Measurements from ENCODE around the gene ATP2B3.

ATP2B3 gene

DNA sequence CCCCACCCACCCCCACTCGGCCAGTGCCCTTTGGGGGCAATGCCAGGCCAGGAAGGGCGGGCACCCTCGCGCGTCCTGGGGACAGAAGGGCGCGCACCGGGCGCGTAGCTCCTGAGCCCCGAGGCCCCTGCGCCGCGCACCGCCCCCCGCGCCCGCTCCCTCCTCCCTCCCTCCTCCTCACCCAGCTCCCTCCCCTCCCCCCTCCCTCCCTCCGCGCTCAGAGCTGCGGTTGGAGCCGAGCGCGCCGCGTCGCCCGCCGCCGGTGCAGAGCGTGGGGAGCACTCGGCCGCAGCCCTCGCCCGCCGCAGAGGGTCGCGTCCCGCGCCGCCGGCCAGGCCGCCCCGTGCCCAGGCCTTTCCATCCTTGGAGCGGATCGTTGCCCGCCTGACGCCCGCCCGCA lies at the start of gene ATP2B3:
ATP2B3 (plus strand) TSS at position 220 of the 400 bp plus-strand sequence. CDS start 18,606 bp downstream, outside the sequence.
- no peak for DNase-seq (ENCODE audit: low spot score)

DNA sequence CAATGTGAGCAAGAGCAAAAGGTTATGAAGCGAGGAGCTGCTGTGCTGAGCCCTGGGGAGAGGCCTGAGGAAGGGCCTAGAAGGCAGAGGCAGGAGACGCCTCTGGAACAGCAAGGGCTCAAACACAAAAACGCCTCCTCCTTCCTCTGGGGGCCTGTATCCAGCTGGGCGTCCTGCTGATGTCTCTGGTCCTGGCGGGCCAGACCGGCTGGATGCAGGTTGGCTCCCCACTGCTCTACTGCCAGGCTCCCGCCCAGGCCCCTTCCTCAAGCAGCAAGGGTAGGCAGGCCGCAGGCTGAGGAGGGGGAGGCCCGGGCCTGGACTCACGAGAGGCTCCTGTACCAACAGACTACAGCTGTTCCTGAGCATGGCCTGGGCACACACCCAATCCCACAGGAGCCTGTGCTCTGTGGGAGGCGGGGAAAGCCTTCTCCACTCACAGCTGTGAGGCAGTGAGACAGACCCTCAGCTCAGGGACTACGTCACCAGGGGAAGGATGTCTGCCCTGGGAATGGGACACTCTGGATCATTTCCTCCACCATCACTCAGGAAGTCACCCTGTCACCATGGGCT lies 49.3 kb upstream of the ATP2B3 start:
- DNase-seq (ENCODE audit: low spot score): no peak

DNA sequence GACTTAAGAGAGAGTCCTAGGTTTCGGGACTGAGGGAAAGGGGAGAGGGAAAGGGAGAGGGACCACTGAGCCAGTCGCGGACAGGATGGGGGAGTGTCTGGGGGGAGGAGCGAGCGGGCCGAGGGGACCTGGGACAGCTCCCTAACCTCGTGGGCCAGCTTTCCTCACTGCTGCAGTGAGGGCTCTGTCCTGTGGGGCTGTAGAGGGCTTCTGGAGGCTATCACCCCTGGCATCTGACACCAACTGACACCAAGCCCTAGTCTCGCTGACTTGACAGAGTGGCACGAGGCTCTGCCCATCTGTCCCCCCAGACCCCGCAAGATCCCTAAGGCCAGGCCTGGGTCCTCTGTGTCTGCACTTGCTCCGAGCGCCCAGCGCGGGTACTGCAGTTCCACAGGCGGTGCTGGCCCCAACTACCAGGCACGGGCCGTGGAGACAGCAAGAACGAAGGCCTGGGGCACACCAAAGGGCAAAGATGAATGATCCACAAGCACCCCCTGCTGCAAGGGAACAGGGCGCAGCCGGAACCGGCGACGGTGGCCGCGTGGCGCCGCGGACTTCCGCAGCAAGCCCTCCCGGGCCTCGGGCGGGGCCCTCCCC lies 47.5 kb upstream of the ATP2B3 start:
- DNase-seq (ENCODE audit: low spot score): peak; percentile 58

DNA sequence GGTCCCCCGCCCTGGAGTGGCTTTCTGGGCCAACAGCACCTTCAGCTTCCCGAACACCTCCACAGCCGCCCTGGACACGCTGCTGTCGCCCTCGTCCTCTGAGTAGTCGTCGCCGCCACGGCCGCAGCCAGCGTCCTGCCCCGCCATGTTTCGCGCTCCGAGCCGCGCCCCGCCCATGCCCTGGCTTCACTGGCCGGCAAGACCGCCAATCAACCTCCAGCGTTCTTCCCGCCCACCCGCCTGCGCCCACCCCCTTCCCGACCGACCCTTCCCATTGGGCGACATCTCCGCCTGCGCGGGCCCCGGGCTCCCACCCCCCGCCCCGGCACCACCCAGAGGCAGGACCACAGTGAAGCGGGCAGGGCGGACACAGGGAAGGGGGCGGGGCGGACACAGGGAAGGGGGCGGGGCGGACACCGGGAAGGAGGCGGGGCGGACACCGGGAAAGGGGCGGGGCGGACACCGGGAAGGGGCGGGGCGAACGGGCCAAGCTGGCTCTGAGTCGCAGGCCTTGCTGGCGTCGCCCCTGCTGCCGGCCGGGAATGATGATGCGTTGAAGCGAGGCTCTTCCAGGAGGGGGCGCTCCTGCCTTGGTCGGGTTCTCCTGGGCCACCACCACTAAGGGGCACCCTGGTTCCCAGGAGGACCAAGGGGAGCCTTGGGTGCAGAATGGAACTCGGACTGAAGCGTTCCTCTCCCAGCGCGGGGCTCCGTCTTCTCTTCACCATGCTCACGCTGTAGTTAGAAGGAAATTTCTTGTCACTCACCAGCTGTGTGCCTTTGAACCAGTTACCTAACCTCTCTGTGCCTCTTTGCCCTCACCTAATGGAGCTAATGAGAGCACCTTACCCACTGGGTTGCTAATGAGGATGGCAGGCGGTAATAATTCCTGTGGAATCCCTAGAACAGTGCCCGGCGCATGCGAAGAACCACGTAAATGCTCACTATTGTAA lies 46.8 kb upstream of the ATP2B3 start, which contains the start of gene HAUS7:
HAUS7 (minus strand) TSS at position 166 of the 953 bp plus-strand sequence; CDS start at position 147, 19 bp downstream.
- peak; percentile 83 for DNase-seq (ENCODE audit: low spot score)

DNA sequence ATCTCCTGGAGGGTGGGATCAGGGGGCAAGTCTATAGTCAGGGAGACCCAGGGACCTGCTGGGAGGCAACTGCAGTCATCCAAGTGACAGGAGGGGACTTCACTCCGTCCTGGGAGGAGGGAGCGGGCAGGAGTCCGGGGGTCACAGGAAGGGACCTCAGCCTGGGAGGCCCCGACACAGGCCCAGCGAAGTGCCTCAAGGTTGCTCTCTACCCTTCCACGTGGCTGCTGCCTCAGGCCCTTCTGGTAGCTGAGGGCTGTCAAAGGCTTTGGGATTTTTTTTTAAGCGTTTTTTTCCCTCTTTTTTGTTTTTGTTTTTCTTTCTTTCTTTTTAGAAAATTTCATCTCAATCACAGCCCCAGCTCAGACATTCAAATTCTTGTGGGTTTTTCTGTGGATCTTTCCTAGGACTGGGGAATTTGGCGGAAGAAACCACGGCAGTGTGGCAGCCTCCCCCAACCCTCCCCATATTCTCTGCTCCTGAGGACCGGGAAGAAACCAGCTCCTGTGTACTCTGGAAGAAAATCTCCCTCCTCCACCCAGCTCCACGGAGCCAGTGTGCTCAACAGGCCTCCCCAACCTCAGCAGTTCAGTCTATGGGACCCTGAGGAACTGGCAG lies 45.7 kb upstream of the ATP2B3 start:
- DNase-seq (ENCODE audit: low spot score): no peak

DNA sequence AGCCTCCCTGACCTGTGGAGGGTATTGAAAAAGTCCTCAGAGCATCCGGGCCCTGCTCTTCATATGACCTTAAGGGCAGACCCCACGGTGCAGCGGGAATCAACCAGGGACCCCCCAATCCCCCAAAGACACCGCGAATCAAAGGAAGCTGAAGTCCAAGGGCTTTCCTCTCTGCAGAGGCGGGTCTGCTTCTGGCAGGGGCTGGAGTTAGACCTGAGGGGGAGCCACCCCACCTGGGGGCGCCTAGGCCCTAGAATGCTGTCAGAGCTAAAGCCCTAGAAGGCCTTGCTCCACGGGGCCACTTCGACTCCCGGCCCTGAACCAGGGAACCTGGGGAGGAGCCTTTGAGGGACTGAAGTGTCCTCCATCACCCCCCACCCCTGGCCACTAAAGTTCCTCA lies 44.3 kb upstream of the ATP2B3 start:
- no peak for DNase-seq (ENCODE audit: low spot score)

DNA sequence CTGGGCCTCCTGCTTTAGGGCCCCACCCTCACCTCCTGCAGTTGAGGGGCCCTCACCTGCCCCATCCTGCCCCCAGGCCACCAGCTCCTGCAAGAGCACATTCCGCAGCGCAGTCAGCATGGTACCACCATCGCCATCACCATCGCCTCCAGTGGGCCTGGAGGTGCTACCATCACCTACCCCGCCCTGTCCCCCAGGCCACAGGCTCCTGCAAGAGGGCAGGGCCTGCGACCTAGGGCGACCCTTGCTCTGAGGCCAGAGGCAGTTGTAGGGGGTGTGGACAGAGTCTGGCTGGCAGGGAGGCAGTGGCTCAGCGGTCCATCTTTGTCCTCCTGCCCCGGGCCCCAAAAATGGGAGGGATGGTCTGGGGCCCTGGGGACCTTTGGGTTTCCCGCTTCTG lies 43.2 kb upstream of the ATP2B3 start:
- DNase-seq (ENCODE audit: low spot score): no peak

DNA sequence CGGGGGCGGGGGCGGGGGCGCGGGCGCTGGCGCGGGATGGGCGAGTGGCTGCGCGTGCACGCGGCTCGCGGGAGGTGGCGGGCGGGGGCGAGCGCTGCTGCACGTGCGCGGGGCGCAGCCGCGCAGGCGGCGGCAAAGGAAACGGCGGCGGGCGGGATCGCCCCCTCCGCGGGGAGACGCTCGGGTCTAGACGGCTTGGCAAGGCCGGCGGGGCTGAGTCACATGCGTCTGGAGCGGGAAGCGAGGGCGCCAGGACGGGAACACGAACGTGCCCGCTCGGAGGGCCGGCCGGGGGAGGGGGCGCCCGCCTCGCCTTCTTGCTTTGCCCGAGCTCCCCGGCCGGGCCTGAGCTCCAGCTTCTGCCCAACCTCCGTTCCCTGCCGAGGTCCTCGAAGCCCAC lies 42.7 kb upstream of the ATP2B3 start:
- DNase-seq (ENCODE audit: low spot score): no peak

DNA sequence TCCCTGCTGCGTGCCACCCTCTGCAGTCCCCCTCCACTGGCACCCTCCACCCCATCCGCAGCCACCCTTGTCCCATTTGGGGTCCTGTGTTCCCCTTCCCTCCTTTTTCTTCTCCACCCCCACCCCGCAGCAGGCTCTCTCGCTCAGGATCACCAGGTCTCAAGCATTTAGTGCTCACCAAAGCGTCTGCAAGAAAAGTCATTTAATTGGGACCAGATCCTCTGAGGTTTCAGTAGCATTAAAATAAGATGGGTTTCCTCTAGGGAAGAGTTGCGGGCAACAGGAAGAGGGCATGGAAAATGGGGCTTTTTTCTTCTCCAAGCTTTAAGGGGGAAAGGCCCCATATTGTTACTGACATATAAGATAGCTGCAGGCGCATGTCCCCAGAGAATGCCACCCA lies 42.2 kb upstream of the ATP2B3 start:
- DNase-seq (ENCODE audit: low spot score): no peak

DNA sequence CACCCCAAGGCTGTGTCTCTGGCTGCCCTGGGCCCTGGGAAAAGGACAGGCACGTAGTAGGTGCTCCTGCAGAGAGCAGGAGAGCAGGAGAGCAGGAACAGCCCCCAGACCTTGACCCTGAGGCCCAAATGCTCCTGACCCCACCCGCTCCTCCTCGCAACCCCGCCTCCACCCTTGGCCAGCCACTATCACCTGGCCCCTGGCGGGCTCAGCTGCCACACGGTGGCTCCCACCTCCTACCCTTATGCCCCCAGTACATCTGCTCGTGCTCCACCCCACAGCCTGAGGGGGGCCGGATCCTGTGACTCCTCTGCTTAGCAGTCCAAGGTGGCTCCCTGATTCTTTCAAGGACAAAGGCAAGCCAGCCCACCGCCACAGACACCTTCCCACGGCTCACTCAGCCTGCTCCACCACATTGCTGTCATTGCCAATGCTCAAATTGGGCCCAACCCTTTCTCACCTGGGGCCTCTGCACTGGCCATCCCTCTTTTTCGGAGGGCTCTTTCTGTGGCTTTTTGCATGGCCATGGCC lies 41.6 kb upstream of the ATP2B3 start:
- no peak for DNase-seq (ENCODE audit: low spot score)

DNA sequence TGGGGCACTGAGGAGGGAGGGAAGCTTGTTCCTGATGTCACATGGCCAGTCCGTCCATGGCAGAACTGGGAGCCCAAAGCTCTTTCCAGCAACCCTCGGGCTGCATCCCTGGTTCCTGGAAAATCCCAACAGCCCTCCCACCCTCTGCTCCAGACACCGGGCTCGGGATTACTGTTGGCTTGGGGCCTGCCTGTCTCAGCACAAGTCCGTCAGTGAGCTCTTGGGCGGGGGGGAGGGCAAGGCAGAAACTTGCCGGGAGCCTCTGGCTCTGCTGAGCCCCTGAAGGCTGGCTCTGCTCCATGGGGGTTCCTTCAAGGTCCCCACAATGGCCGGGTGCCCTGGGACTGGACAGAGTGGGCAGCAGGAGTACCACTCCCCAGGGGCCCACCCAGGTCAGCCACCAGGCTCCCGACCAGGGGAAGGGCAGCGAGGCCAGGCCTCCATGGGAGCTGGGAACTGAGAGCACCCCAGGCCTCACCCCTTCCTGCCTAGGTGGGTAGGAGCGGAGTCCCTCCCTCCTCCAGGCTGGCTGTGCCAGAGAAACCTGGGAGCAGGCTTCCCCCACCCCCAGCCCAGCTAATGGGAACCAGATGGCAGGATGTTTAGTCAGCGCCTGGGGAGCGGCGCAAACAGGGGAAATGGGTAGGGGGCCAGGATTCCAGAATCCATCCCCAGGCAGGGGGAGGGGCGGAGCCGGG lies 40.6 kb upstream of the ATP2B3 start:
- no peak for DNase-seq (ENCODE audit: low spot score)

DNA sequence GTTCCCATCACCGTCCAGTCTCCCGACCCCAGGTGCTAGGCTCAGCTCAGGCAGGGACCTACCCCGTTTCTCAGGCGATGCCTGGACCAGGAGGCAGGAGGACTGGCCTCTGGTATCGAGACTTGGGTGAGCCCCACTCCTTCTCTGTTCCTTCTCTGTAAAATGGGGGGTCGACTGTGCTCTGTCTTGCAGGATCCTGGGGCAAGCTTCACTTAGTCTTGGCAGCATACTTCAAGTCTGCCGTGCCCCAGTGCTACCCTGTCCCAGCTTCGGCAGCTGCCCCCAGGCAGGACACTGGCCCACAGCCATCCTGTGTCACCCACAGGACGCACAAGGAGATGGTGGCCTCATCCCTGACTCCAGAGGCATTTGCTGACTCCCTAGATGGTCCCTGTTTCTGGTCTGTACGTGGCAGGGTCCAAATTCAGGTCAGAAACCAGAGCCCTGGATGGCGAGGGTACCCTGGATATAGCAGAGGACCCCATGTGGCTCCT lies 40.0 kb upstream of the ATP2B3 start:
- no peak for DNase-seq (ENCODE audit: low spot score)

DNA sequence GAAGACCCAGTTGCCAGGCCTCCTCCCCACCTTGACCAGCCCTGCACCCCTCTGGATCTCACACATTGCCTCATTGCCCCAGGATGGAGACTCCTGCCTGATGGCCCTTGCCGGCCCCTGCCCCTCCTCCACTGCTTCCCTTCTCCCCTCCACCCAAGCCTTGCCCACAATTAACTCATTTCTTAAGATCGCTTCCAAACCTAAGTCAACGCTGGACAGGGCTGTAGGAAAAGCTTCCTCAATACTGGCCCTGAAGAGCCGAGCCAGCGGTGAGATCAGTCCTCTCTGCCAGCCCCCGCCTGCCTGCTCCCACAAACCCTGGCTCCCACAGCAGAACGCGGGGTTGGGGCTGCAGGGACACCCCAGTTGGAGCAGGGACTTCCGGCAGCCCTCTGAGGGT lies 39.5 kb upstream of the ATP2B3 start:
- DNase-seq (ENCODE audit: low spot score): no peak

DNA sequence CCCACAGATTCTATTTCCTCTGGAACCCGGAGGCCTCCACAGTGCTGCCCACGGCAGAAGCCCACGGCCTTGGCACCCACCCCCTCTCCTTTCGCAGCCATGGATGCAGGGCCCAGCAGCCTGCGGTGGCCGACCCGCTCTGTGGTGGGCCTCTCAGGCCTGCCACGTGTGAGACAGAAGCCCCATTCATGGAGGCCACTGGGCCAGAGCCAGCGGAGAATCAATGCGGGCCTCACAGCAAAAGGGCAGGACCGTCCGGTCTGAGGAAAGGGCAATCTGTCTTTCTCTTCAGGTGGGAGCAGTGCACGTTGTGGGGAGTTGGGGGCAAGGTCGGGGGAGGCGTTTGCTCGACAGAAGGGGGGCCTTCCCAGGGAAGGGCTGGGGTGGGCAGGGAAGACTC lies 38.7 kb upstream of the ATP2B3 start:
- DNase-seq (ENCODE audit: low spot score): no peak

DNA sequence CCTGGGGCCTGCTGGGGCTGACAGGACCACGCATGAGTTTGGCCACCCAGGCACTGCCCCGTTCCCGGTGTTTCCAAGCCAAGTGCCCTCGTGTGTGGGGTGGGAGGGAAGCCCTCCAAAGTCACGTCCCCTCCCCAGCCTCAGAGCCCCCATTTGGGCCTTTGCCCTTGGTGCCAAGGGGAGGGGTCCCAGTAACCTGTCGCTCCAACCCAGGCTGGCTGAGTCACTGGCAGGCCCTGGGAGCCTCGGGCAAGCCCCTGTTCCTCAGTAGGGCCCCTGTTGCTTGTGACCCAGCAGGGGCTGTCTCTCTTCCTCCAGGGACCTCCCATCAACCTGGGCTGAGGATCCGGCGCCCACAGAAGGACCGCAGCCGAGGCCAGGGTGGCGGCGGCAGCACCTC lies 36.4 kb upstream of the ATP2B3 start:
- DNase-seq (ENCODE audit: low spot score): no peak

DNA sequence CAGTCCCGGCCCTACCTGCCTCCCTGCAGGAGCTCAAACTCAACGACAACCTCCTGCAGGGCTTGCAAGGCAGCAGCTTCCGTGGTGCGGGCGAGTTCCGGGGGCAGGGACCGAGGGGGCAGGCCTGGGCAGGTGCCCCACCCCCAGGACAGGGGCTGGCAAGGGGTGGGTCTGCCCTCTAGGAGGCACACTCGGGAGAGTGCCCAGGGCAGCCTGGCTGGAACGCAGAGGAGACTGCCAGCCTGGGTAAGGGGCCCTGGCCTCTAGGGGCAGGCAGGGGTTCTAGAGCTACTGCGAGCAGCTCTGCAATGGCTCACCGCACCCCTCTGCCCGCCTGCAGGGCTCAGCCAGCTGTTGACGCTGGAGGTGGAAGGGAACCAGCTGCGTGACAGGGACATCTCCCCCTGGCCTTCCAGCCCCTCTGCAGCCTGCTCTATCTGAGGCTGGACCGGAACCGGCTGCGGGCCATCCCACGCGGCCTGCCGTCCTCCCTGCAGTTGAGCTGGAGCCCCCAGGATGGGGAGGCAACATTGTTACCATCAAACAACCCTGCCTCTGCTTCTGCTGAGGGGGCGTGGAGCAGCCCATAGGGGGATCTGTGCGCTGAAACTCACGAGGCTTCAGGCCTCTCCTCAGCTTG lies 34.9 kb upstream of the ATP2B3 start:
- DNase-seq (ENCODE audit: low spot score): no peak

DNA sequence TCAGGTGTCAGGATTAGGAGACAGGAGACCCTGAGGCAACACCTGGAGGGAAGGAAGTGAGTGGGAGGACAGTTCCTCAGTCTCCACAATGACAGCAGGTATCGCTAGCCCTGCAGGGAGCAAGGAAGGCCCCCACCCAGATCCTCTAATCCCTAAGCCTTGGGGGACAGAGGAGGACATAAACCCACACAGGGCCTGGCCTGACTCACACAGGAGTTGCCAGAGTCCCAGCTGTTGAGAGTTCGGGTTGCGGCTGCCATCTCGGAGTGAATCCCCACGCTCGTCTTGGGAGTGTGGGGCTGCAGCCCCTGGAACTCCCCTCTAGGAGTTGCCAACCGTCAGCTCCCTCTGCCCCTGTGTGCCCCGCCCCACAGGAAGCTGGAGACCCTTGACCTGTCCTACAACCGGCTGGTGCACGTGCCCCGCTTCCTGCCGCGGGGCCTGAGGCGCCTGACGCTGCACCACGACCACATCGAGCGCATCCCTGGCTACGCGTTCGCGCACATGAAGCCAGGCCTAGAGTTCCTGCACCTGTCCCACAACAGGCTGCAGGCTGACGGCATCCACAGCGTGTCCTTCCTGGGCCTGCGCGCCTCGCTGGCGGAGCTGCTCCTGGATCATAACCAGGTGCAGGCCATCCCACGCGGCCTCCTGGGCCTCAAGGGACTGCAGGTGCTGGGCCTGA lies 31.9 kb upstream of the ATP2B3 start:
- DNase-seq (ENCODE audit: low spot score): no peak

DNA sequence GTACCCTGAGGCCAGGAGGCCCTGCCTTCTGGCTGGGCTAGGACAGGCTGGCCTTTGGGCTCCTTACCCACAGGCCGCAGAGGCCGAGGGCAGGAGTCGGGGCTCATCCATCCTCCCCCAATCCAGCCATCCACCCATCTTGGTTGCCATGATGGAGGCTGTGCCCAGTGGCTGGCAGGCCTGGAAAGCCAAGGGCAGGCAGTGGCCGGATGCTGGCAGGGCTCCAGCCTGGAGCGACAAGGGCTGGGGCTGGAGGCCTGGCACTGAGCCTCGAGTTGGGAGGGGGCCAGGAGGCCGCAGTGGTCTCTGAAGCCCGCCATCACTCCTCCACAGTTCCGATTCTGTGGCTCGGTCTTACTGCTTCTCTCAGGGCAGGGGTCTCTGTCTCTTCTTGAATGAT lies 31.3 kb upstream of the ATP2B3 start:
- no peak for DNase-seq (ENCODE audit: low spot score)

DNA sequence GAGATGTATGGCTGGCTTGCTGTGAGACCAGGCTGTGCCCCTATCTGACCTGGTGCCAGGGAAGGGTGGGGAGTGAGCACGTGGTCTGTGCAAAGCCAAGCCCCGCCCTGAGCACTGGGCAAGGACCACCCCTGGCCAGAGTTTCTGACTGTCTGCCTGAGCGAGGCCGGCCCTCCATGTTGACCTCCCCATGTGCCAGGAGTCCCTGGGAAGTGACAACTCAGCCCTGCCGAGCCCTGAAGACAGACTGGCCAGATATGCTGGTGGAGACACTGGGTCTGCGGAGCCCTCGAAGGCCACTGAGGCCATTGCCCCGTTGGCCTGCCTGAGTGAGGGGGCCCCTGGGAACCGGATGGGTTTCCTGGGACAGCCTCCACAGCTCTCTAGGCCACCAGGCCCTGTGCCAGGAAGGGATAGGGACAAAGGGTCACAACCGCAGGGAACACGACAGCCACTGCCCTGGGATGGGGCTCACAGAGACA lies 29.8 kb upstream of the ATP2B3 start:
- DNase-seq (ENCODE audit: low spot score): no peak

DNA sequence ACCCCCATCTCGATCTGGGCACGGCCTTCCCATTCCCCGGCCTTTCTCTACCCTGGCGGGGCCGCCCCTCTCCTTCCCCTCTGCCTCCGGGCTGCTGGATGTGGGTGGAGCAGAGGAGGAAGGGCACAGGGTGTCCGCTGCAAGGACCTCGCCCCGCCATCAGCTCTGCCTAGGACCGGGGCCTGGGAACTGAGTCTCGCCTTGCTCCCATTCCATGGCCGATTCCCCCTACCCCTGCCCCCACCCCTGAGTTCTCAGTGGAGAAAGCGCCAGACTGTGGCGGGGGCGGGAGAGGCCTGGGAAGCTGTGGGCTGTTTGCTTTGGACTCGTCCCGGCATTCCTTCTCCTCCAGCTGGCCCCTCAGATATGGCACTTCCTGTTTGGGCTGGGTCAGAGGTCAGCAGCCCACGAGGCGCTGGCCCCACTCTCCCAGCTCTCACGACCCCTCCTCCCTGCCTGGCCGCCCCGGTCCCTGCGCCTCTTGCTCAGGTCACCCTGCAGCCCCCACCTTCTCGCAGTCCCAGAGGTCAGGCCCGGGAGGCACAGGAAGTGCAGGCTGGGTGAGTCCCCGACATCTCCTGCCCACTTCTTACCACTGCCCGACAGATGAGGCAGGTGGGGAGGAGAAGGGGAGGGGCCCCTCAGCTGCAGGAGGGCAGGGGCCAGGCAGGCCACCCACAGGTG lies 29.1 kb upstream of the ATP2B3 start:
- DNase-seq (ENCODE audit: low spot score): no peak
